HG03045 (cell line): ENCODE results near the gene LCAT.

ENCODE experiments used
- ATAC-seq: cut with Tn5 transposase; IDR thresholded peaks from one replicate; pipeline ENCODE4 v1.9.1; 2021; ENCODE audit warnings: mild to moderate bottlenecking, moderate library complexity; ENCODE audit not compliant: unreplicated experiment

LCAT gene

DNA sequence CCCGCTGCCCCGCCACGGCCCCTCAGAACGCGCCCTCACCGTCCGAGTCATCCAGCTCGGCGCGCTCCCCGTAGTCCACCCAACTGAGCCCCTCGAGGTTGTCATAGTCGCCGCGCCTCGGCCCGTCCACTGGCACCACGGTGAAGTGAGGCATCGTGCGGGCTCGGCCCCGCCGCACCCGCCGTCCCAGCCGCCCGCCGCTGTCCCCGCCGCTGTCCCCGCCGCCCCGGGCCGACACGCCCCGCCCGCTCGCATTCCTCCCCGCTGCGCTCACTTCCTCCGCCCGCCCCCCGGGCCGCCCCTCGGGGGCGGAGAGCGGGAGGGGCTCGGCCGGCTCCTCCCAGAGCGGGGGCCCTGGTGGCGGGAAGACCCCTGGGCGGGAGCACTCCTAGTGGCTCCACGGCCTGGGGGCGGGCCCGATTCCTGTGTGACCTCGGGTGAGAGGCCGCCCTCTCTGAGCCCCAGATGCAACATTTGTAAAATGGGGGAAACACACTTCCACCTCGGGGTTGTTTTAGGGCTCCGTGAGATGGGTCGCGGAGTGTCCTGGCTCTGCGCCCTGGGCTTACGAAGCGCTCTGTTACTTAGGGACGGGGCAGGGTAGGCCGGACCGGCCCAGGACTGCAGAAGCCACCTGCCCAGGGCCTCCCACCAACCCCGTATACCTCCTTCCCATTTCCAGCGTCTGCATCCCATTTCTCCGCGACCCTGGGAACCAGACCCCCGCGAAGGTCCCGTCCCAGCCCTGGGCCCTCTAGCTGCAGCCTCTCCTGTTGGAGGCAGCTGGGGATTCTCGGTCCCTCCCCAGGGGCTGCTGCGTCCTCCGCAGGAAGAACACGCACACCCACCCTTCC lies 24.7 kb upstream of the LCAT start, which contains the start of gene SLC12A4:
TSS of gene SLC12A4 (minus strand) at position 238 of the 854 bp plus-strand sequence. CDS start at position 154, 84 bp downstream.
- ATAC-seq = peak; percentile 83

DNA sequence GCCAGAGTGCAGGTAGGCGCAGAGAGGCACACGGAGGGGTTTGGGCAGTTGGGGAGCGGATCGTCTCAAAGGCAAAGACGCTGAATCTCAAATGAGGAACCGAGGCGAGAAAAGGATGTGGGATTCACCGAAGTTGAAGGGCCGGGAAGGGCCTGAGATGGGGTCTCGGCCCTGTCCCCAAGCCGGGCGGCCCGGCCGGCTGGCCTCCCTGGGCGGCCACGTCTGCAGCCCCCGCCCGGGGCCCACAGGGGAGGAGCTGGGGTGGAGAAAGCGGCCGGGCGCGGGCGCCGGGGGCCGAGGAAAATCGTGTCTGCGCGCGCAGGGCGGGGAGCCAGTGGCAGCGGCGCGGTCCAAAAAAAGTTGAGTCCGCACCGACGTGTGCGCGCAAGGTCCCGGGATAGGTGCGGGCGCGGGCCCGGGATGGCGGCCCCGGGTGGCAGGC lies 24.1 kb upstream of the LCAT start:
- peak; percentile 21 for ATAC-seq

DNA sequence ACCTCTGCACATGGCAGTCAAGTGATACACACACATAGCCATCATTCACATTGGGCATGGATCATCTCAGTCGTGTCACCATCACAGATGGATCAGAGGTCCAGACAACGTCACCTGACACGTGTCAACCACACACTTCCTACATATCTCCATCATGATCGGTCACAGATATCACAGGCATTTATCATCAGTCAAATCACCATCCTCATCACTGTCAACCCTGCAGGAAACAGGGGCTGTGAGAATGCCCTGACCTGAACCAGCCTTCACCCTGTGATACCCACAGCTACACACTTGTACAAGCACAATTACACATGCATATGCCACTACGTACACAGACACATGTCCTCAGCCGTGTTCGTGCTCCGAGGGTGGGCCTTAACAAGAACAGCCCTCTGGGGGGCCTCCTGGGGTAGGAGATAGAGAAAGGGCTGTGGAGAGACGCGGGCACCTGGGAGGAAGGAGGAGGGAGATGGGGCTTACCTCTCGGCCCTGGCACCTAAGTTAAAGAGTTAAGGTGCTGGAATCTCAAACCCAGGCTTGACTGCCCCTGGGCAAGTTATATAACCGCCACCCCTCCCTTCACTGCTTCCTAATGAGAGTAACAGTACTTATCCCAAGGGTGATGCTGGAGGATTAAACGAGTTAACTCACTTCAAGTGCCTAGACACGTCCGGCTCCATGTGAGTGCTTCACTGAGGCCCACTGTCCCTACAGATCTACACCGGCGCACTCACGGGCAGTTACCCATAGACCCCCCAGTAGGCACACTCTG lies 23.4 kb upstream of the LCAT start:
- ATAC-seq = no peak

DNA sequence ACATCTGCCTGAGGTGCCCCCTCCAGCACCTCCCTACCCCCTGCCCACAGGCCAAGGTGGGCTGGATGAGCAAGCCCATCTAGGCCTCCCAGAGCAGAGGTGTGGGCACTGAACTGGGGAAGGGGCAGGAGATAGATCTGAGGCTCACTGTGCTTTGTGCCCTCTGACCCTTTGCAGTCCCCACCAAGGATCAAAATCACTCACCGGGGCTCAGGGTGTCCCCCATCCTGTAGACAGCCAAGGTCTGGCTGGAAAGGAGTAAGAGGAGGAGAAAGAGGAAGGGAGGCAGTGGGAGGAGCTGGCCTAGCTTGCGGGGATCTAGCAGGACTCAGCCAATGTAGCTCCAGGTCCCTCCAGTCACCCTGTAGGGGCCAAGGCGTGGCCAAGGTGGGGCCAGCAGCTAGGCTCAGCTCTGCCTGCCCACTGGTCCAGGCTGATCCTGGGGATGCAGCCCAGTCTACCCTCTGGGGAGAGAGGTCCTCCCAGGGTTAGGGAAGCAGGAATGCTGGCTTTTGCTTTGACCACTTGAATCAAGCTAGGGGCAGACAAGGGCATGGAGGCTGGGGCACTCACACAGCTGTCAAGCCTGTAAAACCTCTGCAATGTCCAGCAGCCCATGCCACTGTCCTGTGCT lies 22.7 kb upstream of the LCAT start:
- no peak for ATAC-seq

DNA sequence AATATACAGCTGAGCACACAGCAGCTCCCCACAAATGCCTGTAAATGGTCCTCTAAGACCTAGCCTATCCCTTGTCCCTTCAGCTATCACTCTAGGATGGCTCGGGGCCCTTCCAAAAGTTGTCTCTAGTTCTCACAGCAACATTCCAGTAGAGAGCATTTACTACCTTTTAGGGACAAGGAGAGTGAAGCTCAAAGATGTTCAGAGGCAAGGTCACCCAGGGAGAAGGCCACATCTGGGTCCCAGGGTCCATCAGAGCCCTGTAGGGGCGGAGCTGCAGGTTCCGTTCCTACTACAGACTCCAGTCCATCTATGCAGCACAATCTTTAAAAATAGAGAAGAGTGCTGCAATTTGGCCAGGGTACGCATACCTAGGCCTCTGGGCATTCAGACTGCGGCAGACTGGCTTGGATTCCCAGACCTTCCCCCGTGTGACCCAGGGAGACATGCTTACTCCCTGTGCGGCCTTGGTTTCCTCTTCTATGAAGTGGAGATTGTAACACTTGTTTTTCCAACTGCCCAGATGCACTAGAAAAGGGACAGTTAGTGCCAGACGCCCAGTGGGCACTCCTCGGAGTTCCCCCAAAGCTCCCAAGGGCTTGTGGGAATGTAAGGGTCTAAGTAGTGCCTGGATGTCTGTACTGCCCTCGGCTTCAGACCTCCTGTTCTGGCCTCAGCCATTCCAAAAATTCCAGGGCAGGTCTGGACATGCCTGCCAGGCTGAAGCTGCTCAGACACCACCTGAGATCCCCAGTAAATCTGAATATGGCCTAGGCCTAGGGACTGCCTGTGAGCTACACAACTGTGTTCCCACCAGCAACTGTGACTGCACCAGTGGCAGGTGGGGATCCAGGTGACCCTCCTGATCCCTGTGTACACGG lies 22.0 kb upstream of the LCAT start:
- no peak for ATAC-seq

DNA sequence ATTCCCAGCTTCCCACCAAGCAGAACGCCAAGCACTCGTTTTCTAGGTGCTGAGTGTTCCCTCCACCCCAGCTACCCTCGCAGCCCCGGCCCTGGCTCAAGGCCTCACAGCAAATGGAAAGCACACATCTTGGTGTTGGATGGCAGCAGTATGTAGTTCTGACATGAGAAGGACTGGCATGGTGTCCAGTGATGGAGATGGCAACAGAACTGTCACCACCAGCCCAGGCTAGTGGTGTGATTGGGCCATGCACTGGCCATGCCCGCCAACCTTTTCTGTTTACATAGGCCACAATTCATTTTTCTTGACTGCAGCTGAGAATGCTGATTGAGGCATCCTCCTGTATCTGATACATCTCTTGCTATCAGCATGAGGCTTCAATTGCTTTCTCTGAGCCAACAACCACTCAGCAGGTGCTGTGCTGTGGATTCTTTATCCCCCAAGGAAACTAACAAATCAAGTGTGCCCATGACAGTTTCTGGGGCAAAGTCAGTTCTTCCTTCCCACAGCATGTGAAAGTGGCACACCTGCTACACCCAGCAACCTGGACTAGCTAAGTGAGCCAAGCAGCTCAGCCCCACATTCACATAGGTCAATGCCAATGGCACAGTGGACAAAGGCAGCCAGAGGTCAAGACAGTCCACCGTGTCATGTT lies 20.7 kb upstream of the LCAT start:
- ATAC-seq = no peak

DNA sequence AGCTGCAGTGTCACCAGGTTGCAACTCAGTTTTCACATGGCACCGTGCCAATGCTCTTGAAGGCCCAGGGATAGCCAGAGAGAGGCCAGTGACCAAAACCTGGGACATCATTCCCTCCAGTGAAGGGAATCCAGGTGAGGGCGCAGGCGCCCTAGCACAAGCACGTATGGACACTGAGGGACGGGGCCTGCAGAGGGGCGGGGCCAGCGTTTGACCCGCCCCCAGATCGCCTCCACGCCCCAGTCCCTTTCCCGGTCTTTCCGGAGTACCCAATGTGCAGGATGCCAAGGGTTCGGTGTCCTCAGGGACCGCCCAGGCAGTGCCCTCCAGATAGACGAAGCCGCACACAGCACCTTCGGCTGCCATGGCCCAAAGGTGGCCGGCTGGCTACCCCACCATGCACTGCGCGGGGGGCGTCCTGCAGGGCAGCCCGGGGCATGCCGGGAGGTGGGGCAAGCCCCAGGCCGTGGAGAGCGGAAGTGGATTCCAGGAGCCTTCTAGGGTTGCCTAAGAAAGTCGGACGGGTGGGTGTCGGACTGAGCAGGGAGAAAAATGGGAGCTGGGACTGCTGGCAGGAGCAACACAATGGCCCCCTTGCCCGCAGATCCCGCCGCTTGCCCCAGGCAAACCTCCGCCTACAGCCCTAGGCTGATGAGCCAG lies 19.9 kb upstream of the LCAT start:
- no peak for ATAC-seq

DNA sequence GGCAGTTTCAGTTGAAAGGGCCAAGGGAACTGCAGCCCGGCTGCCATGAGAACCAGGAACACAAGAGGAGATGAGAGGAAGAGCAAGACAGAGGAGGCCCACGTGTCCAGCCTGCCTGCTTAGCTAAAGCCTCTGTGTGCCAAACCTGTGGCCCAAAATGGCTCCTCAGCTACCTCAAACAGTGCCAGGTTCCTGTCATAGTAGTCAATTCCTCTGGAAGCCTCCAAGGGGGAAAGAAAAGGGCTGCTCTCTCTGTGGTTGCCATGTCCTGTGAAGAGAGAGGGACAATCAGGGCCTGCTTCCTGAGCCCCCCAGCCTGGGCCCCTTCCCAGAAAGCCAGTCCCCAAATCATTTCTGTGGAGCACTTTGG lies 19.4 kb upstream of the LCAT start:
- ATAC-seq = no peak

DNA sequence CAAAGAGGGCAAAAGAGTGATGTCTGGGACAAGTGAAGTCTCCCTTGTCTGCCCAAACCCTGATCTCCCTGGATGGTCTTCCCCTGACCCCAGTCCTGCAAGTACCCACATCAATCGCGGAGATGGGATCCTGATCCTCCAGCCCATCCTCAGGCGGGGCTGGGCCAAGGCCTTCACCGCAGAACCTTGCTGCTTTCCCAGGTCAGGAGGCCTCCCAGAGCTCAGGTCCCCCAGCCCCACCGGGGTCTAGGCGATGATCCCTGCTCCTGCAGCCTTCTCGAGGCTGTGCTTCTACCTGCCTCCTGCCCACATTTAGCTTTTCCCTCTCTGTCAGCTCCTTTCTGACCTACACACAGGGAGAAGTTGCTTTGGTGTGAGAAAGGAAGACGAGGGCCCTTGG lies 18.2 kb upstream of the LCAT start:
- ATAC-seq = no peak

DNA sequence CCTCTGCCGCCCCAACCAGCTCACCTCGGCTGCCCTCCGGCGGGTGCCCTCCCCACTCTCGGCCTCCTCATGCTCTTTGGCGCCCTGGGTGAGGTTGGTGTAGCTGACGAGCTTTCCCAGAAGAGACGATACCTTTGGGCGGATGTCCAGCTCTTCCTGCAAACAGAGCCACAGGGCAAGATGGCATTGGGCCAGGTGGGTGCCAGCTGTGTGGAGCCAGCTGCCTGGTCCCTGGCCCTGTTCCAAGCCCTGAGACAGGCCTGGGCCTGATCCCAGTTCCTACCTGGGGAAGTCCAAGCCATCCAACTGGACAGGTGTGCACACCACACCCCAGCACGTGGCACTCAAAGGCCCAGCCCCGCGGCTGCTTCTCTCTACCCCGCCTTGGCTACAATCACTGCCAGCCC lies 17.6 kb upstream of the LCAT start:
- no peak for ATAC-seq

DNA sequence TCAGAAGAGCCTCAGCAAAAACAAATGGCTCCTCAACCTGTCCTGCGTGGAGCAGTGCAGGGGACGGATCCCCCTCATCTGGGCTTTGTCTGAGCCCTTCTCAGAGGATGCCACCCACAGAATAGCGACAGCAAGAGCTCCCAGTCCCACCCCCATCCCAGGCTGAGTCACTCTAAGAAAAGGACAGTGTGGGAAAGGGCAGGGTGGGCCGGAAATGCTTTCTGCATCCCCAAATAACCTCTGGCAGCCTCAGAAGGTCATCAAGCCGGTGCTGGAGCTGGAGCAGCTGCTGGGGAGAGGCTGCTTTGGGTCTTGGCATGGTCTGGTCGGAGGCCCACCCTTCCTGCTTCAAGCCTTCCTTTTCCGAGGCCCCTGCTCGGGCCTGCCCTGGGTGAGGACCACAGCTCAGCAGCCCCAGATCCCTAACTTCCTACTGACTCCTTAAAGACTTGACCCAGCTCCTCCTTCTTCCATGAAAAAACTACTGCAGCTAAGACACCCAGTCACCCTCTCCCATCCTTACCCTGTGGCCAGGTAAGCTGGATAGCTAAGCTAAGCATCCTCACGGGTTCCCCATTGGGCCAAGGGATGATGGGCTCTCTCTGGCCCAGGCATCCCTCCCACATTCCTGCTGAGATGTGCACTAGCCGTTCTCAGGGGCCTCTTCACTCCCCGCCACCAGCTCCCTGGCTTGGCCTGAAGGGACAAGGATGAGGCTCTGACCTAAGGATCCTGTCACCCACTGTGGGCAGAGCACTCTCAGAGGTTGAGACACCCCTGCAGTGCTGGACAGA lies 15.8 kb upstream of the LCAT start:
- ATAC-seq = no peak

DNA sequence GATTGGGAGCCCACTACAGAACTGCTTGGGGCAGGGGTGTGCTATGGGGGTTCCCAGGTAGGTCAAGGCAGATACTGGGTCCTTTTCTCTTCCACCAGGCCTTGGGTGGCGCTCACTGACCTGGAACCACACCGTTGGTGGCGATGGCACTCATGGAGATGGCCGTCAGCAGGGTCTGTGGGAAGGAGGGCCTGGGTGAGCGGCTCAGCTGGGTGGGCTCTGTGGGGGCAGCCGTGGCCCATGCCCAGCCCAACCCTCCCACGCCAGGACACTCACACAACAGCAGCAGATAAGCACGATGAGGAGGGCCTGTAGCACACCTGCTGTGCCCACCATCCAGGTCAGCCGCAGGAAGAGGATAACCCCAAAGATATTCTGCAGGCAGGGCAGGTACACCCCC lies 13.7 kb upstream of the LCAT start:
- ATAC-seq = no peak

DNA sequence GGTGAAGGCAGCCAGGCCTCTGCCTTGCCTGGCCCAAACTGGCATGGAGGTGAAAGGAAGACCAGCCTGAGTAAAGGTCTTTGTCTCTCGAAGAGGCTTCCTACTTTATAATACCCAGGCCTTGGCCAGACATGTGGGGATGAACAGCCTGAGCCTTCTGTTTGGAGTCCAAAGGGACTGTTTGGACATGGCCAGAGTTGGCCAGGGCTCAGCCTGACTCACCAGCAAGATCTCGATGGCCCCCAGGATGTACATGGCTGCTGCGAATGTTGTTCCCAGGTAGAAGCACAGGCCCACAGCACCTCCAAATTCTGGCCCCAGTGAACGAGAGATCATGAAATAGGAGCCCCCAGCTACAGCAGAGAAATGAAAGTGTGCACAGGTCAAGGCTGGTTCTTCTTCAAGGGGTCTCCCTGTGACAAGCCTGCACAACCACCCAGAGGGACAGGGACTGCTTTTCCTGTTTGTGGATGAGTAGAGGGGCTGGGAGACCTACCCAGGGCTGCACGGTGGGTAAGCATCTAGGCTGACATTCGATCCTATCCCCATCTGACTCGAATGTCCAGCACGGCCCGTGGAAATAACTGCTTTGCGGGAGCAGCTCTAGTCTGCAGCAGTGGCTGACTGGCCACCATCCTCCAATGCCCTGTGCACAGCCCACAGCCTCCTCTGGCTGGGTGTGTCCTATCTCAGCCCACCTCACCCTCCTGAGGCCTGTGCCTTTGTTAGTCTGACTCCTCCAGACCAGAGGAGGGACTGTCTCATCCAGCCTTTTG lies 10.7 kb upstream of the LCAT start:
- ATAC-seq = no peak

DNA sequence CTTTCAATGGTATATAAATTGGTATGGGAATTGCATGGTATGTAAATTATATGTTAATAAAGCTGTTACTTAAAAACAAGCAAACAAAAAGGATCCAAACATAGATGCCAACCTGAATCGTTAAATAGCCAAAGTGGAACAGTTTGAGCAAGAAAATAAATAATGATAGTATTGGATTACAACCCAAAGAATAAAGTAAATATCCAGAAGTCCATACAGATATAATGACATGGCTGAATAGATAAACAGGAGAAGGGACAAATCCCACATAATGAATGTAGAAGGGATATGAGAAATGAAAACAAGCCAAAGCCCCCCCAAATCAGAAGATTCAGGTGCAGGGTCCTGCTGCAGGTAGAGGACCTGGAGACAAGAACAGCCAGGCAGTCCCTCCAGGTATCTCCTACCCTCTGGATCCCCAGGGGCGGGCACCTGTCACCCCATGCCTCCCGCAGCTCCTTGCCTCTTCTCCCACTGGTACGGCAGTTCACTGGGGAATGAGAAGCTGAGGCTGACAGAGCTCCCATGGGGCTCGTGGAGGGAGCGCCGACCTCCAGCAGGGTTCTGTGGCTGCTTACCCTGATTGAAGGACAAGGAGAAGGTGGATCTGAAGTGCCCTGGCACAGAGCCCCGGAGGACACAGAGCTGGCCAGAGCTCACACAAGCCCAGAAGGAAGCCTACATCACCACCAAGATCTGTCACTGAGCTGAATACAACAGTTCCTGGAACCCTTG lies 9.9 kb upstream of the LCAT start:
- ATAC-seq = no peak

DNA sequence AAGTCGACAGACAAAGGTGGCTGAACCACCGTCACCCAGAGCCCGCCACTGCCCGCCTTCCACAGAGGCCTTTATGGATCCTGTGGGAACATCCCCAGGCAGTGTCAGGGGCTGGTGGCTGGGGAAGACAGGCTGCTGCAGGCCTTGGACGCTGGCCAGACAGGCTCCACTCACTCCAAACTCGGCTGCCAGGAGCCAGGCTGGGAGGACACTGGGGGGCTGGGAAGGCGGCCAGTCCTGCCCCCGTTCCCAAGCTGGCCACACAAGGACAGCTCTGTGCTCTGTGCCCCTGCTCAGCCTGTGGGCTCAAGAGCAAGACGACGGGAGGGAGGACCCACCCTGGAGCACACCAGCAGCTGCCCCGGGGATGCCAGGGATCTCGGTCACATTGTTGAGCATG lies 7.6 kb upstream of the LCAT start:
- no peak for ATAC-seq

DNA sequence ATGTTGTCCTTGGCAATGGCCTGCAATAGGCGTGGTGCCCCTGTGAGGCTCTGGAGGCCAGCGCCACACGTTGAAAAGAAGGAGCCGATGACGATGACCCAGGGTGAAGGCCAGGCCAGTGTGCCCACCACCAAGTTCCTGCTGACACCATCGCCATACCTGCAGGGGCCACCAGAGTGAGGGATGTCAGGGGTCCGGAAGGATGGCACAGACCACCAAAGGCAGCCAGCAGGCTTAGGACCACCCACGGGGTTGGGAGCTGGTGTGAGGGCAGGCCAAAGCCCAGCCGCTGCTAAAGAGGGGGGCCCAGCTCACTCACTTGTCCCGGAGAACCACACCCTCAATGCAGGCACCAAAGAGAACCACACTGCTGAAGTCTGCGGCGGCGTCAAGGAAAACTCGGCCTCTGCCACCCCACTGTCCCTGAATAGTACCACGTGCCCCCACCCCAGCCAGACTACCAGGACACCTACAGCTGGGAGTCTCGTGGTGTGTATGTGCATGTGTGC lies 6.5 kb upstream of the LCAT start:
- no peak for ATAC-seq

DNA sequence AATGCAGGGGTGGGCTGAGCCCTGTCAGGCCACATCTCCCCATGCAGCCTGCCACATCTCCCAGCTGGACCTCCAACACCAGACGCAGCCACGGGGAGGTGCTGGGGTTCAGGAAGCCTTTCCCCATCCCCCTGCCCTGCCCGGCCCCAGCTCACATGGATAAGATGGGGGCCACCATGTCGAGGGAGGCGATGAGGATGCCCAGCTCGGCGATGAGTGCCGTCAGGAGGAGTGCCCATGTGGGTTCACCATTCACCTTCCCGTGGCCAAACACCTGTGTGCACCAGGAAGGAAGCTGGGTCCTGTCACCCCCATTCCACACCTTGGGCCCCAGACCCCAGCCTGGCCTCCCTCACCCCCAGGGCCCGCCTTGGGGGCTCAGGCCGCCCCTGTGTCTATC lies 5.7 kb upstream of the LCAT start:
- ATAC-seq = no peak
